Diencephalon (tissue), 1 donor: Measurements from ENCODE around the gene SVOPL. TPM values are rescaled to one million over a fixed set of nuclear protein-coding genes. Genes with fewer than 3 reads are reported as not detected.

Source experiments
- small RNA-seq: library from RNA; depleted of rRNA; stranded (forward); fragments of <200 nt; gene quantifications from one replicate; pipeline ENCODE3, GENCODE V24; 2014
- total RNA-seq: library from RNA; depleted of rRNA; stranded (reverse); fragments of >200 nt; gene quantifications from one replicate; pipeline ENCODE4 v1.2.3, GENCODE V29; 2014

Gene SVOPL
- 3.0 TPM for total RNA-seq

GRCh38 chr7:138700857-138701536 lies at the start of gene SVOPL:
SVOPL (minus strand) TSS chr7:138701362; CDS start chr7:138679045, 22,317 bp downstream.

Small RNA genes within 50 kb of the gene (small RNA-seq; reads per million reads assigned to genes)
- not detected for gene RF00561

Other genes starting within 250 kb of the SVOPL start
- 45.0 TPM for gene TRIM24, start 241.1 kb downstream of the SVOPL start, total RNA-seq
- gene TMEM213, start 96.6 kb upstream of the SVOPL start, total RNA-seq: not detected
- 0.69 TPM for gene ATP6V0A4, start 96.8 kb upstream of the SVOPL start, total RNA-seq